Stimulated activated CD4-positive, alpha-beta T cell treated with anti-CD3 and anti-CD28 coated beads, TNF-alpha, amount 100 ng/mL, for 48 hours (primary cell): ENCODE measurements around the gene CCDC12.

Experiments
- DNase-seq, 3 donors: peaks; one replicate each; pipeline ENCODE4 v3.0.0-alpha.2; 2020; ENCODE audit warnings: low read depth in 3 of 3

Gene CCDC12

GRCh38 chr3:47007482-47008233 is 31.1 kb upstream of the CCDC12 start:
- DNase-seq: no peak

- no peak for DNase-seq
These were observed 30.5 kb upstream of the CCDC12 start for GRCh38 chr3:47007001-47007400.

GRCh38 chr3:47006145-47006651 is 29.7 kb upstream of the CCDC12 start:
- DNase-seq: no peak

- no peak for DNase-seq
These were observed 28.9 kb upstream of the CCDC12 start for GRCh38 chr3:47005212-47006144.

GRCh38 chr3:47004369-47005211 is 28.0 kb upstream of the CCDC12 start:
- no peak for DNase-seq

DNA sequence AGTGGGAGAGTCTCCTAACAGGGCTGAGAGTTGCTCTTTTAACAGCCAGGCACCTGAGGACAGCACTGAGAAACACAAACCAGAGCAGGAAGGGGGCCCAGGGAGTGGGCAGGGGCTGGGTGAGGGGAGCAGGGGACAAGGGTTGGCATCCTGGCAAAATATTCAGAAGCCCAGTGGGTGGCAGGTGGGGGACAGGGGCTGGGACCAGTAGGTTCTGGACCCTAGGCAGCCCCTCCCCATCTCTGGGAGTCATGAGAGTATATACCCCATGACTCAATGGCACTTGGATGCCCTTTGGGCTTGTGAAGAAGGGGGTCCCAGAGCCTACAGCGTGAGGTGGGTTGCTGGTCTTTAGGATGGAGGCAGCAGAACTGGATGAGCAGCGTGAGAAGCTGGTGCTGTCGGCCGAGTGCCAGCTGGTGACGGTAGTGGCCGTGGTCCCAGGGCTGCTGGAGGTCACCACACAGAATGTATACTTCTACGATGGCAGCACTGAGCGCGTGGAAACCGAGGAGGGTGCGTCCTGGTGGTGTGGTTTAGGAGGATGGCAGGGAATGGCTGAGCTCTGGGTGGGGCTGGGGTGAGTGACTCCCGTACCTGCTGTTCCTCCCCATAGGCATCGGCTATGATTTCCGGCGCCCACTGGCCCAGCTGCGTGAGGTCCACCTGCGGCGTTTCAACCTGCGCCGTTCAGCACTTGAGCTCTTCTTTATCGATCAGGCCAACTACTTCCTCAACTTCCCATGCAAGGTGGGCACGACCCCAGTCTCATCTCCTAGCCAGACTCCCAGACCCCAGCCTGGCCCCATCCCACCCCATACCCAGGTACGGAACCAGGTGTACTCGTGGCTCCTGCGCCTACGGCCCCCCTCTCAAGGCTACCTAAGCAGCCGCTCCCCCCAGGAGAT is 27.2 kb upstream of the CCDC12 start:
- no peak for DNase-seq

- DNase-seq: no peak
These were observed 26.5 kb upstream of the CCDC12 start for GRCh38 chr3:47003056-47003410.

- no peak for DNase-seq
These were observed 25.9 kb upstream of the CCDC12 start for GRCh38 chr3:47002171-47003055.

DNA sequence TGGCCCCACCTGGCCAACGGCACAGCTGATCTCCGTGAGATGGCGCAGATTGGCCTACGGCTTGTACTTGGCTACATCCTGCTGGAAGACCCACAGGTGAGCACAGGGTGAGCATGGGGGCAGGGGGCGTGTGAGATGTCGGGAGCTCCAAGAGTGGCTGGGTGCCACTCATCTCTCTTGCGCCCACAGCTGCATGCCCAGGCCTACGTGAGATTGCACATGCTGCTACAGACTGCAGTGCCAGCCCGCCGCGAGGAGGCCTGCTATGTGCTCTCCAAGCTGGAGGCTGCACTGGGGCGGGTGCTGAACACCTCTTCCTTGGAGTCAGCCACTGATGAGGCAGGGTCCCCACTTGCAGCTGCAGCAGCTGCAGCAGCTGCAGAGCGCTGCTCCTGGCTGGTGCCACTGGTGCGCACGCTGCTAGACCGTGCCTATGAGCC is 25.2 kb upstream of the CCDC12 start:
- no peak for DNase-seq

DNA sequence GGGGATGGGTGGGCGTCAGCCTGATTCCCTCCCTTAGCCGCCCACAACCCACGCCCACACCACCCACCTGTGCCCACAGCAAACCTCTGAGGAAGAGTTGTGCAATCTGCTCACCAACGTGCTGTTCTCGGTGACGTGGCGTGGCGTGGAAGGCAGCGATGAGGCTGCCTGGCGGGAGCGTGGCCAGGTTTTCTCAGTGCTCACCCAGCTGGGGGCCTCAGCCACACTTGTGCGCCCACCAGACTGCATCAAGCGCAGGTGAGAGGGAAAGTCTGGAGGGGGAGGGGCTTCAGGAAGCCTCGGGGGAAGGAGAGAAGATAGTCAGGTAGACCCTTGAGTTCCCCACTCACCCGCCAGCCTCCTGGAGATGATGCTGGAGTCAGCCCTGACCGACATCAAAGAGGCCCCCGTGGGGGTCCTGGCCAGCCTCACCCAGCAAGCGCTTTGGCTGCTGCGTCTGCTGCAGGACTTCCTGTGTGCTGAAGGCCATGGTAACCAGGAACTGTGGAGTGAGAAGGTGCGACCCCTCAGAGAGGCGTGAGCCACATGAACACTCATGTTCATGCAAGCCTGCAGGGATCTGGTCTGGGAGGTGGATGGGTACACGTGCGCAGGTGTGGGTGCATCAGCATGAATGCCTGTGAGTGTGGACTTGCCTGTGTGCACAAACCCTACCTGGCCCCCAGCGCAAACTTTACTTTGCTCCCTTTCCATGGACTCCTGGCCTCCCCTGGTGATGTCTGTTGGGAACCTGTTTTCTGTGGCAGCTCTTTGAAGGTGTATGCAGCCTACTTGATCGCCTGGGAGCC is 24.6 kb upstream of the CCDC12 start:
- no peak for DNase-seq

DNA sequence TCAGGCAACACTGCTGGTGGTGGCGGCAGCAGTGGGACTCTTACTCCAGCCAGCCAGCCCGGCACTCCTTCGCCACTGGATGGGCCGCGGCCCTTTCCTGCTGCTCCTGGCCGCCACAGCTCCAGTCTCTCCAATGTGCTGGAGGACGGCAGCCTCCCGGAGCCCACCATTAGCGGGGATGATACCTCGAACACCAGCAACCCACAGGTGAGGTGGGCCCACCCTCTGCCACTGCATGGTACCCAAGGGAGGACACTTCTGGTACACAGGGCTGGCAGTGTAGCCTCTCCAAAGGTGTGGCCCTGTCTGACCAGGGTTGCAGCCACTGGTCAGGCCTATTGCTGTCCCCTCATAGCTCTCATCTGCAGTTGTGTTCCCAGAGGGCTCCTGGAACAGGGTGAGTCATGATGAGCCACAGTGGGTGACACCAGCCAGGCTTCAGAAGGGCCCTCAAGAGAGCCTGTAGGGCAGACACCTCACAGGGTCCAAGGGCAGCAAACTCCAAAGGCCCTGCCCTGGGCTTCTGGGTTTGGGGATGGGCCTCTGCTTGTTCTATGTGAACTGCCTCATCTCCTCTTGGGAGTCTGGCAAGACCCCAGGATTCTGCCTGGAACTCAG is 23.8 kb upstream of the CCDC12 start:
- DNase-seq: no peak

DNA sequence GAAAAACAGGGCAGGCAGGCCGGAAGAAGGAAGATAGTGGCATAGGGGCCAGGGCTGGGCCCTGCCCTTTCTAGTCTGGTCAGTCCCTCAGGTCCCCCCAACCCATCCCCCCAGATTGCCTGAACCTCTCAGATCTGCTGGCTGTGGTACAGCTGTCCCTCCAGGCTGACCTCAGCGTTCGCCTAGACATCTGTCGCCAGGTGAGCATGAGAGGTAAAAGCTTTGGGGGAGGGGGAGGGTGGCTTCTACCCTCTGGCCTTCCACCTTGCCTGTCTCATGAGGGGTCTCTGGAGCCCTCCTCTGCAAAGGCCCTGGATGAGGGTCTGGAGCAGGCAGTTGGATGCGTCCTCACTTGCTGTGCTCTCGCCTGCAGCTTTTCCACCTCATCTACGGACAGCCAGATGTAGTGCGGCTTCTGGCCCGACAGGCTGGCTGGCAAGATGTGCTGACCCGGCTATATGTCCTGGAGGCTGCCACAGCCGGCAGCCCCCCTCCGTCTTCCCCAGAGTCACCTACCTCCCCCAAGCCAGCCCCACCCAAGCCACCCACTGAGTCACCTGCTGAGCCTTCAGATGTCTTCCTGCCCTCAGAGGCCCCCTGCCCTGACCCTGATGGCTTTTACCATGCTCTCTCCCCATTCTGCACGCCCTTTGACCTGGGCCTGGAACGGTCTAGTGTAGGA is 23.1 kb upstream of the CCDC12 start:
- no peak for DNase-seq

GRCh38 chr3:46998852-46999515 is 22.4 kb upstream of the CCDC12 start:
- no peak for DNase-seq

GRCh38 chr3:46998121-46998851 is 21.7 kb upstream of the CCDC12 start:
- DNase-seq: peak in 2 of 3 donors; percentile 59 to 70

DNA sequence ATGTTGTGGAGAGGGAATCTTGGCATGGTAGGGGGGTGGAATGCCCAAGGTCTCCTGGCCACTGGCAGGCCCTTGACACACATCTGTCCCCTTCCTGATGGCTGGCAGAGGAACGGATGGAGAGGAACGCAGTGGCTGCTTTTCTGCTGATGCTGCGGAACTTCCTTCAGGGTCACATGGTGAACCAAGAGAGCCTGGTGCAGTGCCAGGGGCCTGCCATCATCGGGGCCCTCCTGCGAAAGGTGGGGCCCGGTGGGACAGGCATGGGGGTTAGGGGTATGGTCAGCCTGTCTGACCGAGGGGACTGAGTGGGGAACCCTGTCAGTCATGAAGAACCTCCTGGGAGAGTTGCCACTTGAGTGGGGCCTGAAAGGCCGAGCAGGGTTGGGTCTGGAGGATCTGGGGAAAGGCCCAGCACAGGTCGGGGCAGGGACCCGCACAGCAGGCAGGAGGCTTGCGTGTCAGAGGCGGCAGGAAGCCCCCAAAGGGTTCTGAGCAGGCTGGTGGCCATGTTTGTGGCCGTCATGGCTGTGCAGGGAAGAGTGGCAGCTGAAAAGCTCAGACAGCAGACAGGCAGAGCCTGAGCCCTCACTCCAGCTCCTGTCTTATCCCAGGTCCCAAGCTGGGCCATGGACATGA is 21.0 kb upstream of the CCDC12 start:
- DNase-seq: no peak
